Activated CD4-positive, alpha-beta T cell treated with anti-CD3 and anti-CD28 coated beads, Interleukin-2, amount 10 ng/mL, durations not matched to agents 7 days and 5 days (primary cell): ENCODE results near the gene VSIG4. TPM values are rescaled to one million over a fixed set of nuclear protein-coding genes. Genes with fewer than 3 reads are reported as not detected.

ENCODE experiments used
- CTCF ChIA-PET: fragments of 350-600 bp; sonication (Branson Sonifier 250); formaldehyde crosslinking; loops from one replicate; lab custom pipeline; 2021; ENCODE audit warnings: antibody characterized with exemption; lab: Charles Lee
- POLR2A ChIA-PET: fragments of 350-600 bp; sonication (Branson Sonifier 250); formaldehyde crosslinking; loops from one replicate; lab custom pipeline; 2021; ENCODE audit warnings: antibody characterized with exemption; lab: Charles Lee
- DNase-seq: peaks from one replicate; pipeline ENCODE4 v3.0.0-alpha.2; 2020
- H3K27ac Mint-ChIP-seq: one replicate; pipeline ENCODE4 v1.8.0; 2021; ENCODE audit warnings: mild to moderate bottlenecking, moderate library complexity, mixed read lengths
- H3K27me3 Mint-ChIP-seq: one replicate; pipeline ENCODE4 v1.8.0; 2021; ENCODE audit warnings: mixed read lengths
- H3K36me3 Mint-ChIP-seq: one replicate; pipeline ENCODE4 v1.8.0; 2021; ENCODE audit warnings: low read depth, mixed read lengths
- H3K4me1 Mint-ChIP-seq: one replicate; pipeline ENCODE4 v1.8.0; 2021; ENCODE audit warnings: mixed read lengths
- H3K4me3 Mint-ChIP-seq: one replicate; pipeline ENCODE4 v1.8.0; 2021; ENCODE audit warnings: mild to moderate bottlenecking, moderate library complexity, mixed read lengths
- H3K9me3 Mint-ChIP-seq: one replicate; pipeline ENCODE4 v1.8.0; 2021; ENCODE audit warnings: mixed read lengths
- total RNA-seq, 2 experiments: library from RNA; stranded (reverse); gene quantifications; one replicate each; pipeline ENCODE4 v1.2.3, GENCODE V29; 2021

VSIG4 gene
- total RNA-seq, 2 experiments from 2014 or later, result not detected

DNA sequence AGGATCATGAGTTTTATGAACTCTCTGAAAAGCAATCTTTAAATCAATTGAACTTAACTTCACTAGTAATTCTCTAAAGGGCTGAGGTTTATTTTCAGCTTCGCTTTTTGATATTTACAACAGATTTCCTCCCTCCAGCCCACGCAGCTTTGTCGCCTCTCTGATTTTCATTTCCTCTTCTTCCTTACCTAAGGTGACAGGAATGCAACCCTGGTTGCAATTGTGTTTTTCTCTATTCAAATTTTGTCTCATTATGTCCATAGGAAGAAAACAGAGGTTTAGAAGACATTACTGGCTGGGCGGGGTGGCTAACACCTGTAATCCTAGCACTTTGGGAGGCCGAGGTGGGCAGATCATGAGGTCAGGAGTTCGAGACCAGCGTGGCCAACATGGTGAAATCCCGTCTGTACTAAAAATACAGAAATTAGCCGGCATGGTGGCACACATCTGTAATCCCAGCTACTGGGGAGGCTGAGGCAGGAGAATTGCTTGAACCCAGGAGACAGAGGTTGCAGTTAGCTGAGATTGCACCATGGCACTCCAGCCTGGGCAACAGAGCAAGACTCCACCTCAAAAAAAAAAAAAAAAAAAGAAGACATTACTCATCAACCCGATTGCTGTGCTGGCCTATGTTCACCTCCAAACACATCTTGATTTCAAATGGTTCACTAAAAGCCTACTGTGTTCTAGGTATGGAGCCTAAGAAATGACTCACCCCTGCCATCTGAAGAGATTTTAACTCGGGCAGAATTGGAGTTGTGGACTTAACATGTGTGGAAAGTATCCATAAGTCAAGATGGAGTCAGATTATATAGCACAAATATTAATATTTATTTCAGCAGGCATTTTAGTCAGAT is 36.8 kb downstream of the VSIG4 start:
- ChIA-PET POLR2A (no interaction called here), CTCF (interaction anchor here (0.6 to 1.2 kb wide), 4 partner anchors 9 to 281 kb away, joined by 3 to 5 read pairs (median 3); no protein-coding TSS in a partner anchor)
- Mint-ChIP-seq H3K4me3 (no peak overlapping the region), H3K4me1 (peaks cover 59% of the 10 kb centered on the region), H3K36me3 (peaks cover 21% of the 10 kb centered on the region), H3K9me3 (peaks cover 16% of the 10 kb centered on the region), H3K27ac (no peak overlapping the region), H3K27me3 (no peaks in the 10 kb centered on the region)
- no peak for DNase-seq

DNA sequence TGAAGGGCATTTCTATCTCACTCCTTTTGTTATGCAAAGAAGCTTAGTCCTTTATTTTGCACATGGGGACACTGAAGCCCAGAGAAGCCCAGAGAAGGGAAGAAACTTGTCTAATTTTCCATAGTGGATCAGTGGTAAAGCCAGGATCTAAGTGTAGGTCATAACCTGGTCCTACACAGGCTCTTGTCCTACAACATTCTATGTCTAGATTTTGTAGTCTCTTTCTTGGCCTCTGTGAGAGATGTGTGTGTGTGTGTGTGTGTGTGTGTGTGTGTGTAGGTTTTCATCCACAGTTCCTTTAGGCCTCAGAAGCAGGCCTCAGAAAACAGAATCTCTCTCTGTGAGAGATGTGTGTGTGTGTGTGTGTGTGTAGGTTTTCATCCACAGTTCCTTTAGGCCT is 38.3 kb downstream of the VSIG4 start:
- Mint-ChIP-seq H3K9me3 (peaks cover 12% of the 10 kb centered on the region), H3K27ac (no peak overlapping the region), H3K27me3 (no peaks in the 10 kb centered on the region), H3K36me3 (peaks cover 16% of the 10 kb centered on the region), H3K4me1 (peaks cover 54% of the 10 kb centered on the region), H3K4me3 (no peak overlapping the region)
- CTCF ChIA-PET, result interaction anchor here (1.0 kb wide), 1 partner anchor 394 kb away, joined by 3 read pairs; no protein-coding TSS in a partner anchor
- POLR2A ChIA-PET, result no interaction called here
- DNase-seq, result no peak

DNA sequence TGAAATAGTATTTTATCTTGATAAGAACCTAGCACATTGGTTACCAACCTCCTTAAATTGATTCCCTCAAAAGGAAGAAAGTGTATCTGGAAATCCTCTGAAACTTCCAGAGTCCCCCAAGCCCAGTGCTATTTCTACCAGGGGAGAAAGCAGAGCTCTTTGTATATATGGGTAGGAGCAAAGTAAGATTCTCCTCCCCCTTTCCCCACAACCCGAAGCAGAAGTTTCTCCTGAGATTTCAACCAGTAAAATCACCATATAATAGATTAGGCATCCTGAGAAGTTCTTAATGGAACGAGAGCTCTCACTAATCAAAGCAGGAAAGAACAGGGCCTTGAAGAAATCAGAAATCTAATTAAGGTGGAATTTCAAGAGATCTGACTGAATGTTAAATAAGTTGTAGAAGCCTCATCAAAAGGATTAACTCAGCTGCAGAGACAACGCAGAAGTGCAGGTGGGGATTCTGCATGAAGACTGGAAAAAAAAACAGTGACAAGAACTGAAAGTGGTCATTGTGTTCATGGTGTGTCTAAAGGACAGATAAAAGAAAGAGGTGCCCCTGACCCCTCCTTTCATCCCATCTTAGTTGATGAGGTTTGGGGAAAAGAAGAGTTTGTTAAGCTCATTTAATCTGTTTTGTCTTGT is 39.1 kb downstream of the VSIG4 start:
- H3K27ac Mint-ChIP-seq, result no peak overlapping the region

DNA sequence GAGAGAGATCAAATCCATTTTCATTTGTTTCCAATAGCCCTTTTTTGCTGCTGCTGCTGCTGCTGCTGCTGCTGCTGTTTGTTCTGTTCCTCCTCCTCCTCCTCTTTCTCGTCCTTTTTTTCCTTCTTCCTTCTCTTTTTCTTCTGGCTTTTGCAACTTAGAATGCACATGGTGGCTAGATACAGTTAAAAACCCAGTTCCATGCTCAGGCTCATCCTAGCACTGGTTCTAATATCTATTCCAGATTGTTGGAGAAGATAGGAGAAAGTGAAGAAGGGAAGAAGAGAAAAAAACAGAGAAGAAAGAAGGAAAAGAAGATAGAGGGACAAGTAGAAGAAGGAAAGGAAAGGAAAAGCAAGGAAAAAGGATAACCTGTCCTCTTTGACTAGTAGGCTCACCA is 39.7 kb downstream of the VSIG4 start:
- Mint-ChIP-seq H3K27me3 (no peaks in the 10 kb centered on the region), H3K4me1 (peaks cover 41% of the 10 kb centered on the region), H3K9me3 (peaks cover 9% of the 10 kb centered on the region), H3K36me3 (peaks cover 9% of the 10 kb centered on the region), H3K4me3 (no peak overlapping the region), H3K27ac (no peak overlapping the region)
- ChIA-PET POLR2A (no interaction called here), CTCF (interaction anchor here (0.6 to 1.3 kb wide), 3 partner anchors 12 to 277 kb away, joined by 3 to 4 read pairs (median 4); no protein-coding TSS in a partner anchor)
- no peak for DNase-seq

More for the DNA sequence above, 39.1 kb downstream of the VSIG4 start:
- Mint-ChIP-seq H3K4me1 (peaks cover 47% of the 10 kb centered on the region), H3K36me3 (peaks cover 13% of the 10 kb centered on the region), H3K4me3 (no peak overlapping the region), H3K27me3 (no peaks in the 10 kb centered on the region), H3K9me3 (peaks cover 9% of the 10 kb centered on the region)
- CTCF ChIA-PET, result interaction anchor here (0.6 to 1.2 kb wide), 3 partner anchors 13 to 394 kb away, joined by 3 to 4 read pairs (median 3); no protein-coding TSS in a partner anchor
- no peak for DNase-seq
- POLR2A ChIA-PET, result no interaction called here

DNA sequence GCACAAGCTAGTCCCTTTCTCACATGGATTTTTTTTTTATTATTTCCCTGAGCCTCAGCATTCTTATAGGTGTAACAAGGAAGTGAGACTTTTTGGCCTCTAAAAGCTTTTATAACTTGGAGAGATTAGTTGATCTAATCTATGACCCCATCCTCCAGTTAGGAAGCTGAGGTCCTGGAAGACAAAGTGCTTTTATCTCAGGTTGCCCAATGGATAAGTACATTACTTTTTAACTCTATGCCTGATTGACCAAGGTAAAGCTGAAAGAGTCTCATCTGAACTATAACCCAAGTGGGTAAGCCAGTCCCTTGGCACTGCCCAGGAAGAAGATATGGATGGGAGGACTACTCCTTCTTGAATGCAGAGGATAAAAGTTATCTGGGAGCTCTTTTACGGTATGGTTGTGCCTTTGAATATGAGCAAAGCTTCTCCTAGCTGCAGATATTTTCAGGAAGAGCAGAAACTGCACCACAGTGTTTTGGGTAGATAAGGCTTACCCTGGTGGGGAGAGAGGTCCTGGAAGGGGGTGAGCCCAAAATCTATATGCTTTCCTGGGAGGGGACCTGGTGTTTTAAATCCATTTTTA is 40.2 kb downstream of the VSIG4 start:
- H3K9me3 Mint-ChIP-seq, result peaks cover 9% of the 10 kb centered on the region
- ChIA-PET POLR2A (no interaction called here), CTCF (interaction anchor here (0.6 to 1.3 kb wide), 4 partner anchors 20 to 306 kb away, joined by 3 to 4 read pairs (median 4); no protein-coding TSS in a partner anchor)
- H3K27ac Mint-ChIP-seq, result no peak overlapping the region
- no peaks in the 10 kb centered on the region for H3K27me3 Mint-ChIP-seq
- H3K36me3 Mint-ChIP-seq, result peaks cover 8% of the 10 kb centered on the region
- peaks cover 39% of the 10 kb centered on the region for H3K4me1 Mint-ChIP-seq
- no peak for DNase-seq
- no peak overlapping the region for H3K4me3 Mint-ChIP-seq

DNA sequence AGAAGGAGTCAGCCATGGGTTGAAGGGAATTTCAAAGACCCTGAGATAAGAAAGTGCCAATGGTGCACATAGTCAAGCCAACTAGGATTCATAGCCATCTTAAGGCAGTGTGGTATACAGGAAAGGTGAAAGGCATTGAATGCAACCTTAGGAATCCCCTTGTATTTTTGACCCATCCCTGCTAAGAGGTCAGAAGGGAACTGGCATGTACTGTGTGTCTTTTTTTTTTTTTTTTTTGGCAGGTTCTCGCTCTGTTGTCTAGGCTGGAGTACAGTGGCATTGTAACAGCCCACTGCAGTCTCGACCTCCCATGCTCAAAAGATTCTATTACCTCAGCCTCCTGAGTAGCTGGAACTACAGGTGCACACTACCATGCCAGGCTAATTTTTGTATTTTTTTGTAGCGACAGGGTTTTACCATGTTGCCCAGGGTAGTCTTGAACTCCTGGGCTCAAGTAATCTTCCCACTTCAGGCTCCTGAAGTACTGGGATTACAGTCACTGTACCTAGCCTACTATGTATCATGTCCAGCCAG is 40.8 kb downstream of the VSIG4 start:
- DNase-seq, result no peak
- Mint-ChIP-seq H3K36me3 (peaks cover 6% of the 10 kb centered on the region), H3K9me3 (peaks cover 6% of the 10 kb centered on the region), H3K4me3 (no peak overlapping the region), H3K4me1 (peaks cover 34% of the 10 kb centered on the region), H3K27me3 (no peaks in the 10 kb centered on the region), H3K27ac (no peak overlapping the region)
- ChIA-PET POLR2A (no interaction called here), CTCF (interaction anchor here (0.6 to 1.3 kb wide), 4 partner anchors 13 to 305 kb away, joined by 3 to 4 read pairs (median 4); no protein-coding TSS in a partner anchor)

DNA sequence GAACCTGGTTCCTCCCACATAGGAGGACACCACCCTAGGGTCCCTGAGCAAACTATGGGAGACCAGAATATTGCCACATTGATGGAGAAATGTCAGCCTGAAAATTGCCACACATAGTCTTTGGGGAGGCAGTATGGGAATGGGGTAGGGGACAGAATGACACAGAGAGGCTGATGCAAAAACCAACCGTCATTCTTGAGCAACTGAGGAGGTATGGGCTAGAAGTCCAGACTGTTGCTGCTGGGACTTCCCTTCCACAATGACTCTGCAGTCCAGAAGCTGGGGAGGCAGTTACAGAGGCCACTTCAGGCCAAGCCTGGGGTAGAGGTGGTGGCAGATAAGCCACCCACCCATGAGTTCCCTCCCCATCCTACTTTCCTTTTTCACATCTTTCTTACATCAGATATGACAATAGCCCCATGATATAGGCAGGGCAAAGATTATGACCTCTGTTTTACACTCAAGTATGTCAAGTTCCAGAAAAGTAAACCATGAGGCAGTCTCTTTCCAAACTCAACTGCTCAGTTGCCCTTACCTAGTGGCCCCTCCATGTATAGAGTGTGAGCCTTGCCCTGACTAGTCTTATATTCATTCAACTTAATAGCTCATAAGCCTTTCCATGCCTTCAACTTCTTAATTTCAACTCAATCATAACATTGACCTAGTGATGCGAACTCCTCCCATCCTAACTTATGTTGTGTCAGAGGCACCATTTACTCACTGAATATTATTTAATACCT is 41.7 kb downstream of the VSIG4 start:
- POLR2A ChIA-PET, result no interaction called here

DNA sequence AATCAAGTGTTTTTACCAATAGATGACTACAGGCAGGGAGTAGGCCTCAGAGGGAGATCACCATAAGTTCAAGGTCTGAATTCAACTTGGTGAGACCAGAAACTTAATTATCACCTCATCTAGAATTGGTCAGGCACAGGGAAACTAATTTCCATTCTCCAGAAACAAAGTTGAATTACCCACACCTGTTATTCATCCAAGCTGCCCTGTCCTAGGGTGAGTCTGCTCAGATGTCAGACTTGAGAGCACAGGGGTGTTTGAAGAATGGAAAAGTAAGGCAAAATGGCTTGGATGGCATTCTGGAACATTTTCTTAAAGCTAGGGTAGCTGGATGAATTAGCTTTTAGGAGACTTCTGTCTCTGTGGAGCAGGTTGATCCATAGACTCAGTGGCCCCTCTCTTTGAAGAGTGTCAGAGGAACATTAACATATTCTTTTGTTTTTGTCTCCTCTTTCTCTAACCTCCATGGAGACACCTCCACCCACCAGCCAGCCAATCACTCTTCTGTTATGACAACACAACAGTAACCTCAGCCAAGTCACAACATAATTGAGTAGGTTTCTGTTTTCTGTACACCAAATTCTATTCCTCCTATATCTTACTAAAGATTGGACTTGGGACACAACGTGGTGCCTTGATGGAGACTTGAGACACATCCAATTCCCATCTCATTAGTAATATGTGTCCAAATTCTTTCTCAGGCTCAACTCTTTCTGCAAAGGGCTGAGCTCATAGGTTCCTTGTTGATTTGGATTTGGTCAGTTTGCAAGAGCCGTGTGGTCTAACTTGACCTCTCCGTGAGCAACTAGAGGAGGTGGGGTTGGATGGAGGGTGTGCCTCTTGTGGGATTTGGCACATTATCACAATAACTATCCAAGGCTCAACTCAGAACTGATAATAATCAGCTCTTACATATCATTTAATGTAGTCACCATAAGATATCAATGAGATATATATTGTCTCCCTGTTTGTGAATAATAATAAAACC is 45.1 kb downstream of the VSIG4 start:
- Mint-ChIP-seq H3K27me3 (no peaks in the 10 kb centered on the region), H3K4me3 (no peak overlapping the region), H3K9me3 (no peaks in the 10 kb centered on the region), H3K4me1 (peaks cover 7% of the 10 kb centered on the region), H3K27ac (no peak overlapping the region), H3K36me3 (peaks cover 3% of the 10 kb centered on the region)
- ChIA-PET POLR2A (no interaction called here), CTCF (interaction anchor here (0.6 to 1.0 kb wide), 3 partner anchors 9 to 281 kb away, joined by 3 read pairs; no protein-coding TSS in a partner anchor)
- DNase-seq, result no peak

More for the DNA sequence above, 41.7 kb downstream of the VSIG4 start:
- Mint-ChIP-seq H3K27me3 (no peaks in the 10 kb centered on the region), H3K9me3 (peaks cover 2% of the 10 kb centered on the region), H3K27ac (no peak overlapping the region), H3K4me1 (peaks cover 34% of the 10 kb centered on the region), H3K4me3 (no peak overlapping the region), H3K36me3 (peaks cover 3% of the 10 kb centered on the region)
- CTCF ChIA-PET, result interaction anchor here (1.0 kb wide), 1 partner anchor 12 kb away, joined by 3 read pairs; no protein-coding TSS in a partner anchor
- DNase-seq, result no peak

DNA sequence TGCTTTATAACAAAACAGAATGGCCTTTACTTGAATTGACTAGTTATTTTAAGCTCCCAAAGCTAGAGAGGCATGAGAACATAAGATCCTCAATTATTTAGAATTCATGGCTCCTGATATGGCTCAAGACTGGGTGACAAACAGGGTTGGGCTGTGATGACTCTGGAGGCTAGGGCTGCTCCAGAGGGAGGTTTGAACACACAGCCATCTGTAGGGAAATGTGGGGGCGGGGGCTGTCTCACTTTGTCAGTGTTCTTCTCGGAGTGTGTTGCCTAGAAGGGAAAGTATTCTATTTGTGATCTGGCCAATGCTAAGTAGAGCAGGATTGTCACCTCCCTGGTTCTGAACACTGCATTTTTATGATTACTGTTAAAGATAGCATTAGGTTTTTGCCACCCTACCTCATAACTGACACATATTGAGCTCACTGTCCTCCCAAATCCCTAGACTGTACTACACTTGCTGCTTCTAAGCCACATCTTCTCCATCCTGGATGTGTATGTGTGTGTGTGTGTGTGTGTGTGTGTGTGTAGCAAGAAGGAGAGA is 45.9 kb downstream of the VSIG4 start:
- peaks cover 7% of the 10 kb centered on the region for H3K4me1 Mint-ChIP-seq
- no peaks in the 10 kb centered on the region for H3K9me3 Mint-ChIP-seq
- H3K4me3 Mint-ChIP-seq, result no peak overlapping the region
- peaks cover 3% of the 10 kb centered on the region for H3K36me3 Mint-ChIP-seq
- DNase-seq, result no peak
- ChIA-PET POLR2A (no interaction called here), CTCF (interaction anchor here (1.0 kb wide), 1 partner anchor 10 kb away, joined by 3 read pairs; no protein-coding TSS in a partner anchor)
- H3K27ac Mint-ChIP-seq, result no peak overlapping the region
- no peaks in the 10 kb centered on the region for H3K27me3 Mint-ChIP-seq

DNA sequence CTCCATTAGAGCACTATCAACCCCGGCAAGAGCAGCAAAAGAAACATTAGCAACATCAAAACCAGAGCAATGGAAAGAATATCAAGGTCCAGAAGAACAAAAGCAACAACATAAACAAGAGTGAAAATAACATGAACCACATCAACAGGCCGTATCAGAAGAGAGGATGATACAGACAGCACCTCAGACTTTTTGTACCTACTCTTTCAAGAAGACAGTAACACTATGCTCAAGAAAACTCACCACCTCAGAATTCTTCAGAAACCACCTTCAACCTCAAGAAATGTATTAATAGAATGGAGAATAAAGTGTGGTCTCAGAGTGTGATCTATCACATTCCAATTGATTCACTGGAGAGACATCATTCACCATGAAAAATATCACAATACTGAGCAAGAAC is 46.5 kb downstream of the VSIG4 start:
- Mint-ChIP-seq H3K27me3 (no peaks in the 10 kb centered on the region), H3K36me3 (peaks cover 1% of the 10 kb centered on the region), H3K4me3 (no peak overlapping the region), H3K4me1 (peaks cover 7% of the 10 kb centered on the region), H3K9me3 (no peaks in the 10 kb centered on the region), H3K27ac (no peak overlapping the region)
- ChIA-PET POLR2A (no interaction called here), CTCF (interaction anchor here (1.0 kb wide), 1 partner anchor 10 kb away, joined by 3 read pairs; no protein-coding TSS in a partner anchor)
- DNase-seq, result no peak

DNA sequence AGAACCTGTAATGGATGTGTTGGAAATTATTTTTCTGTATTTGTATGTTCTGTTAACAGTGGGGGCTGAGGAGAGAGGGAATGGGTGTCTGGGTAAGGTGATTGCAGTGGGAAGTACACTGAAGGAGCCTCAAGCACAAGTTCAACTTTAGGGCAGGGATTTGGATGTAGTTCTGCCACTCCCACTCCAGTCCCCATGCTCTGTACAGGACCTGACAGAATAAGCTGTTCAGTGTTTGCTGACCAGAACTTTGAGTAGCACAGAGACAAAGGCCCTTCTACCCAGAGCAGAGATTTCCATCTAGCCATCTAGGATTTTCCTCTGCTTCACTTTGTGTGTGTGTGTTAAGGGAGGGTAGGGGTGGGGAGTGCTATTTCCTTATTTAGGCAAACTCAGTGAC is 49.2 kb downstream of the VSIG4 start:
- peaks cover 28% of the 10 kb centered on the region for H3K4me1 Mint-ChIP-seq
- H3K27me3 Mint-ChIP-seq, result no peaks in the 10 kb centered on the region
- no peak overlapping the region for H3K4me3 Mint-ChIP-seq
- no peak overlapping the region for H3K27ac Mint-ChIP-seq
- DNase-seq, result no peak
- ChIA-PET CTCF (interaction anchor here (0.6 to 1.3 kb wide), 2 partner anchors 40 to 258 kb away, joined by 3 read pairs; no protein-coding TSS in a partner anchor), POLR2A (no interaction called here)
- peaks cover 1% of the 10 kb centered on the region for H3K36me3 Mint-ChIP-seq
- H3K9me3 Mint-ChIP-seq, result no peaks in the 10 kb centered on the region
